Measurements from ENCODE around the gene POLA1.

POLA1 gene

DNA sequence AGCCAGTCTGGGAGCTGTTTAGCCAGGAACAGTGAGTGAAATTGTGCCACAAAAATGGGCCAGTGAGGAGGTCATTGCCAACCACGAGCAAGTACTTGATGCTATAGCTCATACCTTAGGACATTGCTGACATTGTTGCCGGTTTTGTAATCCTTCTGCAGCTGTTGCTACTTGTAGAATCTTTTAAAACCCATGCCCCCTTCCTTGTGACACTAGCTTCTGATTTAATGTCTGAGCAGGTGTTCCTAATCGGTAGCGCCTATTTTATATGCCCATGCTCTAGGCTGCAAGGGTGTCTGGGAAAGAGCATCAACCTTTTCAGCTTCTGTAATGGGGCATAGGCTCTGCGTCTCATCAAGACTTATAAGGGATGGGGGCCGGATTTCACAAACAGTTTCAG lies 2.6 kb downstream of the POLA1 start:
- DNase-seq (ENCODE audit: low read depth), result no peak

- no peak for DNase-seq (ENCODE audit: low read depth)
Observed at GRCh38 chrX:24702362-24703184, 8.9 kb downstream of the POLA1 start.

- no peak for DNase-seq (ENCODE audit: low read depth)
Observed at GRCh38 chrX:24703185-24703494, 9.4 kb downstream of the POLA1 start.

- no peak for DNase-seq (ENCODE audit: low read depth)
Observed at GRCh38 chrX:24718771-24719170, 25.1 kb downstream of the POLA1 start.

- DNase-seq (ENCODE audit: low read depth), result no peak
Observed at GRCh38 chrX:24720036-24720435, 26.3 kb downstream of the POLA1 start.

DNA sequence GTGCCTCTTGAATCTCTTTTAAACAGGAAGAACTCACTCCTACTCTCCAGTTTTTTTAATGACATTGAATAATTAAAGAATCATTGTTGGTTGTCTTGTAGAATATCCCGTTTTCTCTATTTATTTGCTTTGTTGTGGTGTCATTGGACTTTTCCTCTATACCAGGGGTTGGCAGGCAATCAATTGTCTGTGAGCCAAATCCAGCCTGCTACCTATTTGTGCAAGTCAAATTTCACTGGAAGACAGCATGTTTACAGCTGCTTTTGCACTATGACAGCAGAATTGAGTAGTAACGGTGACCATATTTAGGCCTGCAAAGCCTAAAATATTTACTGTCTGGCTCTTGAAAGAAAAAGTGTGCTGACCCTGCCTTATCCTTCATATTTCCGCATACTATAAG lies 34.8 kb downstream of the POLA1 start:
- no peak for DNase-seq (ENCODE audit: low read depth)

DNA sequence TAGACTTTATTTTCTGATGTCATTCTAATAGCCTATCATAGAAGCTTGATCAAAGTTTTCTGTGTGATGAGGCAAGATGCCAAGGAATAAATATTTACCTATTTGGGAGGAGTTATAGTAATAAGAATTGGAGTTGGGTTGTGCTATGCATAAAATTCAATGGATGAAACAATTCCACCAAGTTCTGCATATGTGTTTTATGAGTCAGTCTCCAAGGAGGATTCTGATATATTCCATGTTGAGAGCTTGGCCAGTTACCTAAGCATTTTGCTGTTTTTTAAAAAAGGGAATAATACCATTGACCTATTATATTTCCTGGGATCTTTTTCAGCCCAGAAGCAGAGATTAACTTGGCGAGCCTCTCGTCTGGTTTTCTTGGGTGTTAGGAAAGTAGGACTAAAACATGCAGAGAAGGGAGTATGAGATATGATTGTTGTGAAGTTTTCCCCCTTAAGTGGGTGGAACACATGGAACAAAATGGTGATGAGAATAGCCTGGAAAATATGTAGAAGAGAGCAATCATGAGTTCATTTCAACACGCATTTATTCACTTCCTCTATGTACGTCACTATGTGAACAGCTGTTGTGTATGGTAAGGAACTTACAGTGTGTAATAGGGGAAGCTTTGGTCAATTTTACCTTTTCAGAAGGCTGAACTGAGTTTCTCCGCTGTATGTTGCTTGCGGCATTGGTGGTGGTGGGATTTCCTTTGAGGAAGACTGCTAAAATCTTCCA lies 39.2 kb downstream of the POLA1 start:
- no peak for DNase-seq (ENCODE audit: low read depth)

DNA sequence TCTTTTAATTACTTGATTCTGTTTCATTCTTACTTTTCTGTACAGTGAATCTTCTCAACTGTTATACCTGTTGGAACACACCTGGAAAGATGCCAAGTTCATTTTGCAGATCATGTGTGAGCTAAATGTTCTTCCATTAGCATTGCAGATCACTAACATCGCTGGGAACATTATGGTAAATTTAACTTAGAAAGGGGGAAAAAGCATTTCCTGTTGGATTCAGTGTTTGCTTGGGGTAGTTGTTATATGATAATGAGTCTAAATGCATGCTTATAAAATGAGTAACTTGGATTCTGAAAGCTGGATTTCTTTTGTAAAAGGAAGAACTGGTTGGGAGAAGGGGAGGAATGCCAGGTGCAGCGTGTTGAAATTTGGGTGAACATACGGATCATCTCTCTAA lies 47.6 kb downstream of the POLA1 start:
- no peak for DNase-seq (ENCODE audit: low read depth)

DNA sequence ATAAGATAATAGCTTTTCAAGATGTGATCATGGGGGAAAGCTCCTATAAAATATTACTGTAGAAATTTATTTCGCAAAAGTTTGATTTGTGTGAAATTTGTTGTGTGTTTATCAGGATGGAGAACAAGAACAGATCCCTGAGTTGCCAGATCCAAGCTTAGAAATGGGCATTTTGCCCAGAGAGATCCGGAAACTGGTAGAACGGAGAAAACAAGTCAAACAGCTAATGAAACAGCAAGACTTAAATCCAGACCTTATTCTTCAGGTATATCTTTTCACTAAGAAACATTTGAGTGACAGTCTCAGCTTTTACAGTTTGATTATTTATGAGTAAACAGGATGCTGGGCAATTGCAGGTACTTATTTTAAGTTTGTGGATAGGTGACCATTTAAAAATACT lies 54.5 kb downstream of the POLA1 start:
- no peak for DNase-seq (ENCODE audit: low read depth)

DNA sequence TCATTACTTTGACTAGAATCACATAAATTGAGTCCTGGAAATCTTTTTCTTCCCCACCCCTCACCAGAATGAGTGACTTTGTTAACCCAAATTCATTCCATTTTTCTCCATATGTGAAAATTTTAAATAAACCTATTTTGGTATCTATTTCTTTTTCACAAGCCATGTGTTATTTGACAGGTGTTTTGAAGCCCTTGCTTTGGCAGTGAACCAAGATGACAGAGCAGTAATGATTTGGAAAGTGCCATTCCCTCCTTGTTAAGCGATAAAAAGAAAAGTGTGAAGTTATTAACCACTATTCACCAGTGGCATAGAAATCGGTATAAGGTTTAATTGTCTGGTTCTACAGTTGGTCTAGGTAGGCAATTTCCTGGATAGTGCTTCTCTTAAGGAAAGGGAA lies 66.1 kb downstream of the POLA1 start:
- DNase-seq (ENCODE audit: low read depth), result no peak

GRCh38 chrX:24760363-24761000 lies 66.8 kb downstream of the POLA1 start:
- DNase-seq (ENCODE audit: low read depth), result no peak

DNA sequence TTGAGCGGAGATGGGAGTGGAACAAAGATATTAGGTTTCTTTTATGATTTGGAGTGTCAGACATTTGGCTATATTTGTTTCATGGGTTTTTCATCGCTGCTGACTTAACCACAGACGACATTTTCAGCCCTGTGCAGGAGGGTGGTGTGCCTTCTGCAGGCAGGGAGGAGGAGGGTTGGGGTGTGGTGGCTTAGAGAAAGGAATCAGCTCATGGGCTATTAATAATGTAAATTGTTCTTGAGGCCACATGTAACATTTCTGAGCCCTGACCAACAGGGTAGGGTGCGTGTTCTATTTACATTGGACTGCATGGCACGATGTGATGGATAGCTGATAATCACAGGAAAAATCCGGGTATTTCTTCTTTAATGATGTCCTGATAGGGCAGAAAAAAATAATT lies 67.6 kb downstream of the POLA1 start:
- no peak for DNase-seq (ENCODE audit: low read depth)

- DNase-seq (ENCODE audit: low read depth), result no peak
Observed at GRCh38 chrX:24763989-24764388, 70.3 kb downstream of the POLA1 start.

DNA sequence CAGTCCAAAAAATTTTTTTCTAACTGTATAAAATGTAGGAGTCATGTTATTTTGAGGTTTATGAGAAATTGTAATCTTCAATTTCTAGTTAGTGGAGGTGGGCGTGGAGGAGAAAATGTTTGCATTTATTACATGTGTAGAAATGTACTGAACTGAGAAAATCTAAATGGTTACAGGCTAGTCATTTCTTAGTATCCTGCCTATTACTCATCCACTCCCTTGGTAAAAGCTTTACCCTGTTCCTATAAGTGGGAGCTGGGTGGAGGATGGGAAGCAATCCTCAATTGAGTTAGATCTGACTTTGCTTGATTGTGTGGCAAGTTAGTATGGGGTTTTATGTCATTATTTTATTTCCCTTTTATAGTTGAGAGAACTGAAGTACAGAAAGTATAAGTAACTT lies 73.8 kb downstream of the POLA1 start:
- DNase-seq (ENCODE audit: low read depth), result no peak

DNA sequence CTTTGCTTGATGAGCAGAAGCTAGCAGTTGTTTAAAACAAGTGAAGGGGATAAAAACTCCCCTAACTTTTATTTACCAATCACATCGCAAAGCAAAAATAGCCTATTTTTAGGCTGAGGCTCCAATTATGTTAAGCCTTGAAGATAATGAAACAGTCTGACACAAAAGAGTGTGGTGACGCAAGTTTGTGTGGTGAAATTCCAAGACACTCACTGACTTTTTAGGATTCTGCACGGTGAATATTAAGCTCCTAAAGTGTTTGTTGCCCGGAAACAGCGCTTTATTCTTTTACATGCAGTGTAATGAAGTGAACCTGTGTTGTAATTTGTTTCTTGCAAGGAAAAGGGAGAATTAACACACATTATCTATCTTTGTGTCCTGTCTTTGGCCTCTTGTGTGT lies 74.8 kb downstream of the POLA1 start:
- no peak for DNase-seq (ENCODE audit: low read depth)

DNA sequence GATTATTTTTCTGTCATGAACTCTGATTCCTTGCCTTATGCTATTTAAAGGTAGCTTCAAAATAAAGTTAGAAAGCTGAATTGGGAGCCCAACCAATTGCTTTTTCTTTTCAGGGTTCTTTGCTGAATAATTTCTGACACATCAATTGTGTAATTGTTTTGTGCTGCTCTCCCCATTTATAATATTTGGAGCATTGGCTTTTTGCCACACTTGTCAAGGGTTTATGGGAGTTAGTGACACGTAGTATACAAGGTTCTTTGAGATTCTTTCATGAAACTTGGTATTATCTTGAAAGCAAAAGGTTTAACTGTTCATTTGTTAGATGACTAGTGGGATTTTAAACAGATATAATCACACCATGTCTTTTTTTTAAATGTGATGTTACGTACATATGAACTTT lies 80.9 kb downstream of the POLA1 start:
- no peak for DNase-seq (ENCODE audit: low read depth)

GRCh38 chrX:24775891-24776290 lies 82.2 kb downstream of the POLA1 start:
- no peak for DNase-seq (ENCODE audit: low read depth)

- DNase-seq (ENCODE audit: low read depth), result no peak
Observed at GRCh38 chrX:24777660-24778059, 83.9 kb downstream of the POLA1 start.

GRCh38 chrX:24782011-24782410 lies 88.3 kb downstream of the POLA1 start:
- no peak for DNase-seq (ENCODE audit: low read depth)

GRCh38 chrX:24789047-24789446 lies 95.3 kb downstream of the POLA1 start:
- DNase-seq (ENCODE audit: low read depth), result no peak

GRCh38 chrX:24790166-24790565 lies 96.4 kb downstream of the POLA1 start:
- DNase-seq (ENCODE audit: low read depth), result no peak

GRCh38 chrX:24796204-24796603 lies 102.5 kb downstream of the POLA1 start:
- no peak for DNase-seq (ENCODE audit: low read depth)

GRCh38 chrX:24799078-24799477 lies 105.4 kb downstream of the POLA1 start:
- DNase-seq (ENCODE audit: low read depth), result no peak
